Memory B cell (primary cell): ENCODE measurements around the gene SLC7A1.

Source experiments
- ATAC-seq: fragments of 150-1000 bp; cut with Tn5 transposase; 2 replicates; pipeline ENCODE4 v1.10.0; 2021; ENCODE audit warnings: low read depth, mild to moderate bottlenecking, moderate library complexity
- DNase-seq, 2 donors: peaks; one replicate each; pipeline ENCODE4 v3.0.0; 2022; ENCODE audit warnings: low spot score in 2 of 2
- H3K27ac Mint-ChIP-seq: one replicate; pipeline ENCODE4 v1.8.0; 2022; ENCODE audit warnings: mild to moderate bottlenecking, moderate library complexity, mixed read lengths
- H3K27me3 Mint-ChIP-seq: one replicate; pipeline ENCODE4 v1.8.0; 2022; ENCODE audit warnings: mixed read lengths
- H3K36me3 Mint-ChIP-seq: one replicate; pipeline ENCODE4 v1.8.0; 2022; ENCODE audit warnings: mild to moderate bottlenecking, mixed read lengths
- H3K4me1 Mint-ChIP-seq: one replicate; pipeline ENCODE4 v1.8.0; 2022; ENCODE audit warnings: mixed read lengths
- H3K4me3 Mint-ChIP-seq: one replicate; pipeline ENCODE4 v1.8.0; 2022; ENCODE audit warnings: mild to moderate bottlenecking, moderate library complexity, mixed read lengths
- H3K9me3 Mint-ChIP-seq: one replicate; pipeline ENCODE4 v1.8.0; 2022; ENCODE audit warnings: mixed read lengths

SLC7A1 gene

DNA sequence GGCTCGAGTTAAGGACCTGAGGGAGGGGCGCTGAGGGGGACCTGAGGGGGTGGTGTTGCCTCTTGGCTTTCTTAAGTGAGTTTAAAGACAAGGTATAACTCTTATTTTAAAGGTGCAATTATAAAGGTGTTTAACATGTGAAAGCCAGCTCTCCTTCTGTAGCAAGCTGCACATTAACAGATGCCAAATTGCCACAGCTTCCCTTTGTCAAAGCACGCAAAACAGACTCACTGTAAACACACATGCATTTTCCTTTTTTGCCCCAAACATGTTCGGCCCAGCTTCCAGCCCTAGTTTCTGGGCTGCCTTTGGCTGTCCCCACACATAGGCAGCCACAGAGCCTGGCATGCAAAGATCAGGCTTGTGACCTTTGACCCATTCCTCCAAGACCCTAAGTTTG is 111.9 kb downstream of the SLC7A1 start:
- Mint-ChIP-seq H3K9me3 (no peaks in the 10 kb centered on the region), H3K27me3 (peaks cover 4% of the 10 kb centered on the region), H3K36me3 (no peaks in the 10 kb centered on the region), H3K4me1 (peaks cover 9% of the 10 kb centered on the region), H3K27ac (no peak overlapping the region), H3K4me3 (no peak overlapping the region)
- DNase-seq: no peak
- no peak for ATAC-seq

DNA sequence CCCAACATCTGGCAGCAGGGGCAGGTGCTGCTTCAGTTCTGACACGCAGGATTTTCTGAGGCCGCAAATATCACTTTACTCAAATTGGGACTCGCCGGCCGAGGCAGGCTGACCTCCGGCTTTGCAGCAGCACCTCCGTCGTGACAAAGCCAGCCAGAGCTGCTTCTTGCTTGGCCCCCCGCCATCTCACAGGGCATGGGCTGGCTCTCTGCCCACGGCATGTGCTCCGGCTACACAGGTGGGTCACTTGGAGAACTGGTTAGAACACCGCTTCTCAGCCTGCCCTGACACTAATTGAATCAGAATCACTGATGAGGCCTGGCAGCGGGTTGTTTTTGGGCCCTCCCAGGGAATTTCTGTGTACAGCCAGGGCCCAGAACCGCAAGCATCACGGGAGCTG is 112.3 kb downstream of the SLC7A1 start:
- H3K4me1 Mint-ChIP-seq: peaks cover 9% of the 10 kb centered on the region
- peaks cover 4% of the 10 kb centered on the region for H3K27me3 Mint-ChIP-seq
- no peaks in the 10 kb centered on the region for H3K36me3 Mint-ChIP-seq
- ATAC-seq: no peak
- no peak overlapping the region for H3K27ac Mint-ChIP-seq
- H3K9me3 Mint-ChIP-seq: no peaks in the 10 kb centered on the region
- H3K4me3 Mint-ChIP-seq: no peak overlapping the region
- DNase-seq: no peak

DNA sequence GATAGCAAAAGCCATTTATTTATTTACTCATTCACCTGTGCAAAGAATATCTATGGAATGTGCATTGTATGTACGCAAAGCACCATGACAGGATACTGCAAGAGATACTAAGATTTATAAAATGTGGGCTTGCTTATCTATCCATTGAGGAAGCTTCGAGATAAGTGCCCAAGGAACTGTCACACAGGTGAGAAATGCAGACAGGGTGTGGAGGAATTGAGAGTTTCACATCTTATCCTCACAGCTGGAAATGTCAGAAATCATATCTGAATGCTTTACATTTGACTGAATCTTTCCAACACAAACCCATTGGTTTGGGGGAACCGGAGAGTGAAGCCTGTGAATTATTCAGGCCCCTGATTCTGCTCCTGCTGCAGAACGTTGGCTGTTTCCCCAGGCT is 113.0 kb downstream of the SLC7A1 start:
- no peak overlapping the region for H3K27ac Mint-ChIP-seq
- DNase-seq (no peak), ATAC-seq (no peak)
- H3K4me3 Mint-ChIP-seq: no peak overlapping the region
- peaks cover 9% of the 10 kb centered on the region for H3K4me1 Mint-ChIP-seq
- no peaks in the 10 kb centered on the region for H3K36me3 Mint-ChIP-seq
- no peaks in the 10 kb centered on the region for H3K9me3 Mint-ChIP-seq
- H3K27me3 Mint-ChIP-seq: peaks cover 4% of the 10 kb centered on the region

DNA sequence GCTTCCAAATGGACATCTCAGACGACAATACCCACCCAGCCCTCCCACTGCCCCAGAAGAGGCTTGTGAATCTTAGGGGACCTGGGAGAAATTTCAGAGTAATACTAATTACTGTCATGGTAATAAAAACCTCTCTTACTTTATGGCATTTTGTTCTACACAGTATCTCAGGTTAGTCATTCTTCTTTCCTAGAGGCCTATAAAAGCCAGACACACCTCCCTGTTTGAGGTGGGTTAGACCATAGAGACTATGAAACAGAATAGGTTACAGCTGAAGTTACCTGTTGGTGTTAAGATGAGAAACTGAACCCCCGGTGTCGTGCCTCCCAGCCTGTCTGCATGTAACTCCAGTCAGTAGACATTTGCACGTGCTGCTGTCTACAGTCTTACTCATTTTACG is 113.9 kb downstream of the SLC7A1 start:
- Mint-ChIP-seq H3K9me3 (no peaks in the 10 kb centered on the region), H3K4me1 (peaks cover 9% of the 10 kb centered on the region), H3K27ac (no peak overlapping the region), H3K36me3 (no peaks in the 10 kb centered on the region), H3K27me3 (peaks cover 4% of the 10 kb centered on the region), H3K4me3 (no peak overlapping the region)
- DNase-seq: no peak
- ATAC-seq: no peak

DNA sequence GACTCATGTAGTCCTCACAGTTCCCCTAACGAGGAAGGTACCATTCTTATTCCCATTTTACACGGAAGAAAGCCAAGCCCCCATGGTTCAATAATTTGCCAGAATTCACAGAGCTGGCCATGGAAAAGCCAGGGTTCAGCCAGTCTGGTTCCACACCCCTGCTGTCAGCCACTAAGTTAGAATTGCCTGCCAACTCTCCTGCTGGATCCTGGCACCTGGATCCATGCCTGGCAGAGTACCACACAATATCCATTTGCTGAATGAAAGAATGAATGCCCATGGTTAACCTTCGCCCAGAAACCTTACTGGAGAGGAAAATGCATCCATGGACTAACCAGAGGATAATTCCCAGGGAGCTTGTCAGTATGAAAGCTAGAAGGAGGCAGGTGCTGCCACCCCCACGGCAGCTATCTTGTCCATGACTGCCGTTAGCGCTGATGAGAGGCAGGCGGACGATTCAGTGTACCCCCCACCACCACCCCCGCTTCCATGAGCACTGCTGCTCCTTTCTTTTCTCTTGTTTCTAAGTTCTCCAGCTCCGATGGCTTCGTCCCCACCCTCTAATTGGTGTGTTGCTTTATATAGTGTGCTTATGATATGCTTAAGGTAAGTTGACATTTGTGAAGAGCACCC is 114.5 kb downstream of the SLC7A1 start:
- DNase-seq: no peak
- Mint-ChIP-seq H3K27me3 (peaks cover 4% of the 10 kb centered on the region), H3K4me3 (no peak overlapping the region), H3K4me1 (peaks cover 9% of the 10 kb centered on the region), H3K27ac (no peak overlapping the region), H3K9me3 (no peaks in the 10 kb centered on the region), H3K36me3 (no peaks in the 10 kb centered on the region)
- no peak for ATAC-seq

DNA sequence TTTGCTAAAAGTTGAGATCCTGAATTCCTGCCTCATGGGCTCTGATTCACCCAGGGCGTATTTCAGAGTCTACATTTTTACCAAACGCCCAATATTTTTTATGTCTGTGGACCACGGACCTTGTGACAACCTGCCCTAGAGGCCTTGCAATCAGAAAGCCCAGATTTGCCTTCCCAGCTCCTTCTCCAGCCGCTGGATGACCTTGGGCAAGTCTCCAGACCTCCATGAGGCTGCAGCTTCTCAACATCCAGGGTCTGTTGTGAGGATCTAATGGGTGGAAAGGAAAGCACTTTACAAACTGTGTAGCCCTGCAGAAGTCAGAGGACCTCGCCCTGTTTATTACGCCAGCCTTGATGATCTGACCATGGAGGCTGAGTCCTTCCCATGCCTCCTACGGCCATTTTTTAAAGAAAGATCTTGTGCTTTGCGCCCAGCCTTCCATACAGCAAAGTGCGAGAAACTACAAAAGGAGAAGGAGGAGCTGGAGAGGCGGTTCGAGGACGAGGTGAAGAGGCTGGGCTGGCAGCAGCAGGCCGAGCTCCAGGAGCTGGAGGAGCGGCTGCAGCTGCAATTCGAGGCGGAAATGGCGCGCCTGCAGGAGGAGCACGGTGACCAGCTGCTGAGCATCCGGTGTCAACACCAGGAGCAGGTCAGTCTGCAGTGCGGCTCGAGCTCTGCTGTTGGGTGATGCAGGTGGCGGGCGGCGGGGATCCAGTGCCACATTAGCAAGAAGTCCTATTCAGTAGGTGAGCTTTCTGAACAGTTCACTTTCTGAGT is 115.6 kb downstream of the SLC7A1 start:
- no peaks in the 10 kb centered on the region for H3K9me3 Mint-ChIP-seq
- ATAC-seq (no peak), DNase-seq (no peak)
- H3K4me1 Mint-ChIP-seq: peaks cover 9% of the 10 kb centered on the region
- no peaks in the 10 kb centered on the region for H3K36me3 Mint-ChIP-seq
- peaks cover 4% of the 10 kb centered on the region for H3K27me3 Mint-ChIP-seq
- H3K27ac Mint-ChIP-seq: no peak overlapping the region
- H3K4me3 Mint-ChIP-seq: no peak overlapping the region

DNA sequence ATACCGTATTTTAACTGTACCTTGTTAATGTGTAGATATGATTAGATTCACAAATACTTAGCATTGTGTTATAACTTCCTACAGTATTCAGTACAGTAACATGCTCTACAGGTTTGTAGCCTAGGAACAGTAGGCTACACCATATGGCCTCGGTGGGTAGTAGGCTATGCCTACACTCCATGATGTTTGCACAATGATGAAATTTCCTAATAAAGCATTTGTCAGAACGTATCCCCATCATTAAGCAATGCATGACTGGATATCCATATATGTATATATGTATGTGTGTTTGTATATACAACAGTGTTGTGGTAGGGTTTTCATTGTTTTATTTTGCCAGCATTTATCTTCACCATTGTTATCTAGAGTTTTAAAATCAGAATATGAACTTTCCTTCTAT is 119.4 kb downstream of the SLC7A1 start:
- peaks cover 4% of the 10 kb centered on the region for H3K27me3 Mint-ChIP-seq
- DNase-seq (no peak), ATAC-seq (no peak)
- no peaks in the 10 kb centered on the region for H3K9me3 Mint-ChIP-seq
- no peak overlapping the region for H3K4me3 Mint-ChIP-seq
- H3K36me3 Mint-ChIP-seq: no peaks in the 10 kb centered on the region
- peaks cover 8% of the 10 kb centered on the region for H3K4me1 Mint-ChIP-seq
- no peak overlapping the region for H3K27ac Mint-ChIP-seq

DNA sequence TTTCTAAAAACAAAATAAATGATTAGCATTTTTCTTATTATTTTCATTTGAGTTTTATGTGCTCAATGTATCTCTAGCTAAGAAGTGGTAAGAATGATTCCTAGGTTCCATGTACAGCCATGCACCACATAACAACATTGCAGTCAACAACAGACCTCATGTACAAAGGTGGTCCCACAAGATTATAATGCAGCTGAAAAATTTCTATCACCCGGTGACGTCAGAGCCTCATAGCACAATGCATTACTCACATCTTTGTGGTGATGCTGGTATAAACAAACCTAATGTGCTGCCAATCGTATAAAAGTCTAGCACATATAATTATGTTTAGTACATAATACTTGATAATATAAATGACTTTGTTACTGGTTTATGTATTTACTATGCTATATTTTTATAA is 120.5 kb downstream of the SLC7A1 start:
- Mint-ChIP-seq H3K36me3 (no peaks in the 10 kb centered on the region), H3K27ac (no peak overlapping the region), H3K27me3 (peaks cover 4% of the 10 kb centered on the region), H3K4me1 (peaks cover 8% of the 10 kb centered on the region), H3K9me3 (no peaks in the 10 kb centered on the region), H3K4me3 (no peak overlapping the region)
- ATAC-seq (no peak), DNase-seq (no peak)

DNA sequence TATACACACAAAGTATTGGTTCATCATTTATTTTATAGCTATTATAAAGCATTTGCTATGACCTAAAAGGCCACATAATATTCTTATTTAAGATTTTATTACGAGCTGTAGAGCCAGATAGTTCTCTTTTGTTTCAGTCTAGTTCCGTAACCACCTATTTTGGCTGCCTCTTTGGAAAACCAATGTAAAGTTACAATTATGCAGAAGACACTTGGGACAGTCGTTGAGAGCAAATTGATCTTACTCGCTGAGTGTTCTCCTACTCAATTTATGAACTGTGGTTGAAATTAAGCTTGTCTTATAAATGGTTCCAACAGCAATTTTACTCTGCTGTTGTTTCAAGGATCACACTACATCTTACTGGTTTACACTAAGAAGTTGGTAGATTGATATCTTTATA is 122.3 kb downstream of the SLC7A1 start:
- Mint-ChIP-seq H3K4me1 (peaks cover 8% of the 10 kb centered on the region), H3K36me3 (no peaks in the 10 kb centered on the region), H3K4me3 (no peak overlapping the region), H3K9me3 (no peaks in the 10 kb centered on the region), H3K27me3 (no peaks in the 10 kb centered on the region), H3K27ac (no peak overlapping the region)
- ATAC-seq (no peak), DNase-seq (no peak)

DNA sequence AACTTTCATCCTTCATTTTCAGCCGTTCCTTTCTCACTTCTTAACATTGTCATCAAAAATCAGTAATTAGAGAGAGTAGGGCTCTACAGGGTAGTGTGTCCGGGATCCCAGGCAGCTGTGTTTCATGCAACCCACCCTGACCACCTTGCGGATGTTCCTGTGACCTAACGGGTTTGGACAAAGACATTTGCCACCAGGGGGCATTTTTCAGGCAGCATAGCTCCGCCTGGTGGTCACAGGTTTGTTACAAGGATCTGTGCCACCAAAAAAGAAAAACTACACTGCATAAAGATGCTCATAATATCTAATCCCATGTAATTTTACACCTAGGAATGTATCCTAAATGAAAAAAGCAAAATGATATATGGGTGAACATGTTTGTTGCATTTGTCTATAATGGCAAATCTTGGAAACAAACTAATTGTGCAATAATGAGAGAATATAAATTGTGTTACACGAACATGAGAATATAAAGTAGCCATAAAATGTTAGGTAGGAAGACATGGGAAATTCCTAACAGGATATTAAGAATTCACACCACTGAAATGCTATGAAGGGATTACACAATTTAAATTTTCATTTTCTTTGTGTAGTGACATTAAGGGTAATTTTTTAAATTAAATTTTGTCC is 123.0 kb downstream of the SLC7A1 start:
- Mint-ChIP-seq H3K4me1 (peaks cover 8% of the 10 kb centered on the region), H3K36me3 (no peaks in the 10 kb centered on the region), H3K27me3 (no peaks in the 10 kb centered on the region), H3K27ac (no peak overlapping the region), H3K9me3 (no peaks in the 10 kb centered on the region), H3K4me3 (no peak overlapping the region)
- DNase-seq: peak; percentile 53 to 55
- peak; percentile 76 for ATAC-seq

DNA sequence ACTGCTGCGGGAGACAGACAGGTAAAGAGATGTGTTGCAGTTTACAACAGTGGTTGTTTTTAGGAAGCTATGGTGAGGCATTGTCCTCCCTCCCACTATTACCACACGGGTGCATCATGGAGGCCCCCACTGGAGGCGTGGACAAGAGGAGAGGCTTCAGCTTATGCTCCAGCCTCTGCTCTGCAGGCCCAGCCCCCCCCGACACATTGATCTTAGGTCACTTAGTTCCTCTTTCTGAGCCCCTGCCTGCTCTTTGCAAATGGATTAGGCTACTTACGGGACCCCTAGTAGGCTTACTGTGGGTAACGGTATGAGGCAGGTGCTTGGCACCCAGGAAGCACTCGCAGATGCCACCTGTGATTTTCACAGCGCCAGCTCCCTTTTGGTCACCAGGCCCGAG is 123.9 kb downstream of the SLC7A1 start:
- H3K27ac Mint-ChIP-seq: no peak overlapping the region
- no peaks in the 10 kb centered on the region for H3K27me3 Mint-ChIP-seq
- H3K4me1 Mint-ChIP-seq: peaks cover 8% of the 10 kb centered on the region
- ATAC-seq: peak; percentile 60
- no peak for DNase-seq
- H3K4me3 Mint-ChIP-seq: no peak overlapping the region
- H3K36me3 Mint-ChIP-seq: no peaks in the 10 kb centered on the region
- no peaks in the 10 kb centered on the region for H3K9me3 Mint-ChIP-seq

DNA sequence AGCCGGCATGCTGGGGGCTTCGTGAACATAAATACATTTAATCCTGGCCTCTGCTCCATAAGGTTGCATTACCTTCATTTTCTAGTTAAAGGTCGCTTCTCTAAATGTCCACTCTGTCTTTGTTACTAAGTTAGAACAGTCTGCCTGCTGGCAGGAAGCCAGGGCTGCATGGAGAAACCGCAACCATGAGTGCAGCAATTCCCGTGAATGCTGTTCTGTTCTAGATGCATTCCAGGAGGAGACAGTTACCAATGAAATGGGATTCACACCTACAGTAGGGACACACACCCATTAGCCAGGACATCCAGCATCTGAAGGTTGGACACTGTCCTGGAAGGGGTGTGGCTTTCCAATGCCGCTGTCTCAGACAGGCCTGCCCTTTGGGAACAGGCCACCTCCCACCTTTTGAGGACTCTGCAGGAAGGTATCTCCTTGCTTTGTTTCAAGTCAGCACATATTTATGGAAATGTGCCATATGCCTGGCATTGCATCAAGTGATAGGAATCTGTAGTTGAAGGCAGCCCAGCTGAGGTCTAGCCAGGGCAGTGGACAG is 129.7 kb downstream of the SLC7A1 start:
- Mint-ChIP-seq H3K27me3 (peaks cover 1% of the 10 kb centered on the region), H3K4me3 (no peak overlapping the region), H3K9me3 (peaks cover 1% of the 10 kb centered on the region), H3K27ac (no peak overlapping the region), H3K36me3 (no peaks in the 10 kb centered on the region), H3K4me1 (no peaks in the 10 kb centered on the region)
- no peak for ATAC-seq
- DNase-seq: no peak

DNA sequence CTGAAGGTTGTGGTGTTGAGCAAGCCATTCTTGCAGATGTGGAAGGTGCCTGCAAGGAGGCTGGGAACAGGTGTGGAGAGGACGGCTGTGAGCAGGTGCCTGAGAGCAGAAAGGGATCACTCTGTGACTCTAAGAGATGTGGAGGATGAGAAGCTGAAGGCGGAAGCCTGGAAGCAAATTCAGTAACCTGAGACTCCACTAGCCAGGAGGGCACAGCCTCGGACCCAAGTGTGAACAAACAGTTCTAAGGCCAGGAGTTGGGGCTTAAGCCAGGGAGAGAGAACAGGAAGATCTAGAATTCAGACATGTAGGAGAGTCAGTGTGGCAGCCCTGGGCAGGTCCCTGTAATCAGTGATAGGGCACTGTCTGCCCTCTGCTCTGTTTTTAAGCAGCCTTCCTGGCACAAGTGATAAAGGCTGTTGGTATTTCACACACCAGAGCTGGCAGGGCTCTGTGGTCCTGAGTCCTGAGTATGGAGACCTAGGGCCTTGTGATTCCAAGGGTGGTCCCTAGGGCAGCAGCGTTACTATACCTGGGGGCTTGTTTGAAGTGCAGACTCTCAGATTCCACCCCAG is 131.3 kb downstream of the SLC7A1 start:
- Mint-ChIP-seq H3K36me3 (no peaks in the 10 kb centered on the region), H3K4me3 (no peak overlapping the region), H3K27me3 (peaks cover 6% of the 10 kb centered on the region), H3K9me3 (peaks cover 1% of the 10 kb centered on the region), H3K4me1 (no peaks in the 10 kb centered on the region), H3K27ac (no peak overlapping the region)
- no peak for DNase-seq
- no peak for ATAC-seq

DNA sequence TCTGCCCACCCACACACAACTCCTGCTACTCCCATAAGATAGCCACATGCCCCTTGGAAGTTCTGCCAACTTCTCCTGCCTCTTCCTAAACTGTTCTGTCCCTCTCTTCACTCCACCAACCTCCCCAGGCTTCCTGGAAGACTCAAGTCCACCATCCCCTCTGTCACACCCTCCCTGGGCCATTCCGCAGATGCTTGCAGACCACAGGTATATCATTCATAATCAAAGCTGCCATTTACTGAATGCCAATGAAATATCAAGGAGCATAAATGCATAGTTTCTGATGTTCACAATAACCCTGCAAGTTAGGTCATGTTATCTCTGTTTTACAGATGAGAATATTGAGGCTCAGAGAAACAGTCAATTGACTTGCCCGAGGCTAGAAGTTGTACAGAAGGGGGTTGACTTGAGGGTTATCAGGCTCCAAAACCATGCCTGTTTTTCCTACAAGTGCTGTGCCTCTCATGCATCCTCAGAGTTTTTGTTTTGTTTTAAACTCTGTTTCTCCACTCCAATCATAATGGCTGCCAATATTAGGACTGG is 135.6 kb downstream of the SLC7A1 start:
- Mint-ChIP-seq H3K27ac (no peak overlapping the region), H3K4me3 (no peak overlapping the region), H3K9me3 (peaks cover 1% of the 10 kb centered on the region), H3K27me3 (peaks cover 10% of the 10 kb centered on the region), H3K36me3 (no peaks in the 10 kb centered on the region), H3K4me1 (peaks cover 1% of the 10 kb centered on the region)
- DNase-seq: no peak
- ATAC-seq: no peak
